RWPE1 (cell line): ENCODE results near the gene BMP10.

Experiments used
- CTCF ChIA-PET: fragments of 350-600 bp; sonication (Branson Sonifier 250); formaldehyde crosslinking; extraction: SDS; loops from one replicate; lab custom pipeline; 2021; lab: Yijun Ruan, JAX
- POLR2A ChIA-PET: fragments of 400-600 bp; formaldehyde crosslinking; extraction: SDS; loops from one replicate; lab custom pipeline; 2020; ENCODE audit warnings: antibody characterized with exemption; ENCODE audit not compliant: low non-redundant PET; lab: Yijun Ruan, JAX
- DNase-seq: peaks from one replicate; pipeline ENCODE4 v3.0.0; 2012; ENCODE audit warnings: low spot score
- H3K27ac ChIP-seq: fragments of 450-650 bp; 2 replicates; pipeline ENCODE4 v1.5.1; 2017
- CTCF ChIP-seq: fragments of 450-650 bp; conservative IDR thresholded peaks from 2 replicates; pipeline ENCODE4 v1.5.1; 2017; ENCODE audit warnings: low read depth, mild to moderate bottlenecking

Gene BMP10

GRCh38 chr2:68870215-68870614 is 982 bp downstream of the BMP10 start:
- ChIA-PET POLR2A (no interaction called here), CTCF (interaction anchor here (0.7 kb wide), 1 partner anchor 26 kb away, joined by 3 read pairs; no protein-coding TSS in a partner anchor)
- no peak for TF ChIP-seq CTCF
- no peak overlapping the region for H3K27ac ChIP-seq
- DNase-seq = no peak

GRCh38 chr2:68865108-68865507 is 6.1 kb downstream of the BMP10 start:
- ChIA-PET CTCF (no interaction called here), POLR2A (no interaction called here)
- no peak for DNase-seq
- no peak overlapping the region for H3K27ac ChIP-seq
- no peak for TF ChIP-seq CTCF

GRCh38 chr2:68863996-68864395 is 7.2 kb downstream of the BMP10 start:
- CTCF ChIA-PET = no interaction called here
- TF ChIP-seq CTCF = no peak
- POLR2A ChIA-PET = no interaction called here
- H3K27ac ChIP-seq = no peak overlapping the region
- DNase-seq = no peak

DNA sequence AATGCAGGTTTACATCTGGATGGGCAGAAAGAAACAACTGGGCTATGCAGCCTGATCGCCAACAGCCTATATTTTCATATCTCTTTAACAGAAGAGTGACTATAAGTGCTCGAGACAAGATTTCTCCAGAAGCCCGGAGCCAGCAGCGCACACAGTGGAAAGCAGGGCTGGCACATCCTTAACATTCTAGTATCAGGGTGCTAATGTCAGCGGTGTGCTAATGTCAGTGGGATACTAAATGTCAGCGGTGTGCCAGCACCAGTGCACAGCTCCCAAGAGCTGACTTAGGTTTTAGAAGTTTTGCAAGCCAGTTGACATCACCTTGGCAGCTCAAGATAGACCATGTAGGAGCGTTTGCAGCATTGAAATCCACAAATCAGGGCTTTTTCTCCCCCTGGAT is 8.3 kb downstream of the BMP10 start:
- no peak overlapping the region for H3K27ac ChIP-seq
- no peak for DNase-seq
- ChIA-PET POLR2A (no interaction called here), CTCF (no interaction called here)
- no peak for TF ChIP-seq CTCF

GRCh38 chr2:68861330-68861729 is 9.9 kb downstream of the BMP10 start:
- POLR2A ChIA-PET = no interaction called here
- TF ChIP-seq CTCF = no peak
- DNase-seq = no peak
- H3K27ac ChIP-seq = no peak overlapping the region
- CTCF ChIA-PET = no interaction called here

- CTCF ChIA-PET = interaction anchor here (0.6 kb wide), 1 partner anchor 314 kb away, joined by 4 read pairs; no protein-coding TSS in a partner anchor
- no peak for DNase-seq
- POLR2A ChIA-PET = no interaction called here
- TF ChIP-seq CTCF = no peak
- no peak overlapping the region for H3K27ac ChIP-seq
Measured at GRCh38 chr2:68860111-68860510, 11.1 kb downstream of the BMP10 start.
